Fibroblast of peridontal ligament (primary cell): ENCODE data around the gene PRR12.

Experiments
- DNase-seq: peaks from one replicate; pipeline ENCODE4 v3.0.0-alpha.2; 2010; ENCODE audit errors: extremely low read depth

Gene PRR12

GRCh38 chr19:49590071-49590970 is 661 bp upstream of the PRR12 start:
- DNase-seq: peak; percentile 91

GRCh38 chr19:49591731-49592485 is 926 bp downstream of the PRR12 start:
- peak; percentile 36 for DNase-seq

DNA sequence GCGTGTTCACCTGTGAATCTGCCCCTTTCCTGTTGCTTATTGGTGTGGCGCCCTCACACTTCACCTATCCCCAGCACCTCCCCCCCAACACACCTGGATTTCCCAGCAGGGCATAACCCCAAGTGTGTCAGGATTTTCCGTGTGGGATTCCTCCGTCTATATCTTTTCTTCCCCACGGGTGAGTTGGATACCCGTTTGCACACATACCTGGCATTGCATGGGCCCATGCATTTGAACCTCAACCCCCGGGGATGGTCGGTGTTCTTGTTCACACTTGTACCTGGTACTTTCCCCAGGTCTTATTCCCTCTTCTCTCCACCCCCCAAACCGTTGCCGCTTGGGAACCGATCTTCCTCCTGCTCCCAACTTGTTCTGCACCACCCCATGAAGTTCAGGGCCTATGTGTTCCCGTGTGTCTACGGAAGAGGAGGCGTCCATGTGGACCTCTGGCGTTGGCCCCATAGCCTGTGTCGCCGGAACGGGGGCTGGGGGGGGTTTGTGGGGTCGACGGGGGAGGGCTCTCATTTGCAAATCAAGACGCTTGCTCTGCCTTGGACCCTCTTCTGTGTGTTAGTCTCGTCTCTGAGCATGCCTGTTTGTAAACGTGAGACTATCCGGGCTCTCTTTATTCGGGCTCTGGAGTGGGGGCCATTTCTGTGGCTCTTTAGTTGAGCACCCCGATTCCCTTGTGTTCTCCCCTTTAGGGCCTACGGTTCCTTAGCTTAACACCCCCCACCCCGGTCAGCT is 1.7 kb downstream of the PRR12 start:
- DNase-seq: no peak

DNA sequence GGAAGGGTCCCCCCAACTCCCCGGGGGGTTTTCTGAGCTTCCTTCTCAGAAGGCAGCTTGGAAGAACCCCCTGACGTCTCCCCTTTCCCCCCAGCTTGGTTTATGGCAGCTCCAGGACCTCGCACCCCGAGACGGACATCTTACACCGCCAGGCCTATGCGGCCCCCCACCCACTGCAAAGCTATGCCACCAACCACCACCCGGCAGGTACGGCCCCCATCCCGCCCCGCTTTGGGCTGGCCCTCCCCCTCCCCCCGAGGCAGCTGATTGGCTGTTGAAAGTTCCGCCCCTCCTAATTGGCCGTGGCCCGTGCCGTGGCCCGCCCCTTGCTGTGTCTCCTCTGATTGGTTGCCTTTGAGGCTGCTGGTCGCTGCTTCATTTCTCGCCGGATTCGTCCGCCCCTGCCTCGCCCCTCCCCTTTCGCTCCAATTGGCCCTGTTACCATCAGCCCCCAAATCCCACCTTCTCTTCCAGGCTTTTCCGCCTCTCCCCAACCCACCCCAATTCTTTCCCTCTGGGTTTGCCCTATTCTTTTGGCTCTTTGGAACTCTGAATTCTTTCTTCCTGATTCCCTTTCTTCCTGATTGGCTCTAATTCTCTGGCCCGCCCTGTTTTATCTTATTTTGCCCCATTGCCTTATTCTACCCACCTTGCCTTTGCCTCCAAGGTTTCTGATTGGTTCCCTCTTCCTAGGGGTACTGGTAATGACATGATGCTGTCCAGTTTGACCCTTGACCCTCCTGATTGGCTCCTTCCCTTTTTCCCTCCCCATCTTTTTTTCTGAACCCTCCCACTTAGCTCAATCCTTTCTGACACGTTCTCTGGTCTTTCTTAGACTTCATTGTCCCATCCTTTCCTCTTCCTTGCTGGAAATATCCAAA is 2.5 kb downstream of the PRR12 start:
- DNase-seq: peak; percentile 84

- no peak for DNase-seq
These were observed 3.4 kb downstream of the PRR12 start for GRCh38 chr19:49594157-49594992.

- no peak for DNase-seq
These were observed 4.2 kb downstream of the PRR12 start for GRCh38 chr19:49594993-49595818.

DNA sequence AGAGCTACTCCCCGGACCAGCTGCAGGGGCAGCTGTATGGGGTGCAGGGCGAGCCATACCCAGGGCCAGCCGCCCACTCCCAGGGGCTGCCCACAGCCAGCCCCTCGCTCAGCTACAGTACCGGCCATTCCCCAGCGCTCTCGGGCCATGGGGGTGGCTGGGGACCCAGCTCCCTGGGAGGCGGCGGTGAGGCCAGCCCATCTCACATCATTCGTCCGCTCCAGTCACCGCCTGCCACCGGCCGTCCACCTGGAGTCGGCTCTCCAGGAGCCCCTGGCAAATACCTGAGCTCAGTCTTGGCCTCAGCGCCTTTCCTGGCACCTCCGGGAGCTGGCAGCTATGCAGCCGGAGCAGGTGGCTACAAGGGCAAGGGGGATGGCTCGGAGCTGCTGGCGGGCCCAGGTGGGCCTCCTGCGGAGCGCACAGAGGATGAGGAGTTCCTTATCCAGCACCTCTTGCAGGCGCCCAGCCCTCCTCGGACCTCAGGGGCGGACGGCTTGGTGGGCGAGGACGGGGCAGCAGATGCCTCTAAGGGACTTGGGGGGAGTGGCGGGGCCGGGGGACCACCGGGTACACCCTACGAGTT is 4.9 kb downstream of the PRR12 start:
- no peak for DNase-seq

GRCh38 chr19:49596407-49596806 is 5.4 kb downstream of the PRR12 start:
- no peak for DNase-seq

DNA sequence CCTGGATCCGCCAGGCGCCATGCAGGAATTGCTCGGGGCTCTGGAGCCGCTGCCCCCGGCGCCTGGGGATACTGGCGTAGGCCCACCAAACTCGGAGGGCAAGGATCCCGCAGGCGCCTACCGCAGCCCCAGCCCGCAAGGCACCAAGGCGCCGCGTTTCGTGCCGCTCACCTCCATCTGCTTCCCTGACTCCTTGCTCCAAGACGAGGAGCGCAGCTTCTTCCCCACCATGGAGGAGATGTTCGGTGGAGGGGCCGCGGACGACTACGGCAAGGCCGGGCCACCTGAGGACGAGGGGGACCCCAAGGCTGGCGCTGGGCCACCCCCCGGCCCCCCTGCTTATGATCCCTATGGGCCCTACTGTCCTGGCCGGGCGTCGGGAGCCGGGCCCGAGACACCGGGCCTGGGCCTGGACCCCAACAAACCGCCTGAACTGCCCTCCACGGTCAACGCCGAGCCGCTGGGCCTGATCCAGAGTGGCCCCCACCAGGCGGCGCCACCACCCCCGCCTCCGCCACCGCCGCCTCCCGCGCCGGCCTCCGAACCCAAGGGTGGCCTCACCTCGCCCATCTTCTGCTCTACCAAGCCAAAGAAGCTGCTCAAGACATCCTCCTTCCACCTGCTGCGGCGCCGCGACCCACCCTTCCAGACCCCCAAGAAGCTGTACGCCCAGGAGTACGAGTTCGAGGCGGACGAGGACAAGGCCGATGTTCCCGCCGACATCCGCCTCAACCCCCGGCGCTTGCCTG is 6.1 kb downstream of the PRR12 start:
- DNase-seq: no peak

DNA sequence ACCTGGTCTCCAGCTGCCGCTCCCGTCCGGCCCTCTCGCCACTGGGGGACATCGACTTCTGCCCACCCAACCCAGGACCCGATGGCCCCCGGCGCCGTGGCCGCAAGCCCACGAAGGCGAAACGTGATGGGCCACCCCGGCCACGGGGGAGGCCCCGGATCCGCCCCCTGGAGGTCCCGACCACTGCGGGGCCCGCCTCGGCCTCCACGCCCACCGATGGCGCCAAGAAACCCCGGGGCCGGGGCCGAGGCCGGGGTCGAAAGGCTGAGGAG is 6.7 kb downstream of the PRR12 start:
- DNase-seq: no peak

- DNase-seq: no peak
These were observed 8.7 kb downstream of the PRR12 start for GRCh38 chr19:49599378-49600295.

GRCh38 chr19:49601482-49602038 is 10.6 kb downstream of the PRR12 start:
- DNase-seq: no peak

- DNase-seq: no peak
These were observed 11.8 kb downstream of the PRR12 start for GRCh38 chr19:49602806-49603205.

- no peak for DNase-seq
These were observed 14.6 kb downstream of the PRR12 start for GRCh38 chr19:49605605-49606004.

GRCh38 chr19:49609499-49610092 is 18.6 kb downstream of the PRR12 start:
- no peak for DNase-seq

GRCh38 chr19:49613374-49613773 is 22.4 kb downstream of the PRR12 start:
- no peak for DNase-seq
